Esophagus muscularis mucosa (tissue), 3 donors: ENCODE results near the gene PRRC2B.

Source experiments
- CTCF ChIP-seq, 3 experiments: fragments of 200-600 bp in 2 of 3; fragments of 450-650 bp in 1 of 3; sonication (generic) in 2 of 3; IDR thresholded peaks; one replicate each; pipeline ENCODE4 v1.5.1; 2017 to 2019; ENCODE audit warnings: antibody characterized with exemption in 3 of 3, mild to moderate bottlenecking in 2 of 3, moderate library complexity in 1 of 3
- POLR2A ChIP-seq: fragments of 450-650 bp; IDR thresholded peaks from one replicate; pipeline ENCODE4 v1.6.1; 2017; ENCODE audit warnings: antibody characterized with exemption, moderate library complexity, mild to moderate bottlenecking, low read depth
- POLR2AphosphoS5 ChIP-seq, 2 donors: sonication (generic); formaldehyde crosslinking; IDR thresholded peaks; one replicate each; pipeline ENCODE4 v1.6.1; 2017; ENCODE audit warnings: antibody characterized with exemption in 2 of 2

DNA sequence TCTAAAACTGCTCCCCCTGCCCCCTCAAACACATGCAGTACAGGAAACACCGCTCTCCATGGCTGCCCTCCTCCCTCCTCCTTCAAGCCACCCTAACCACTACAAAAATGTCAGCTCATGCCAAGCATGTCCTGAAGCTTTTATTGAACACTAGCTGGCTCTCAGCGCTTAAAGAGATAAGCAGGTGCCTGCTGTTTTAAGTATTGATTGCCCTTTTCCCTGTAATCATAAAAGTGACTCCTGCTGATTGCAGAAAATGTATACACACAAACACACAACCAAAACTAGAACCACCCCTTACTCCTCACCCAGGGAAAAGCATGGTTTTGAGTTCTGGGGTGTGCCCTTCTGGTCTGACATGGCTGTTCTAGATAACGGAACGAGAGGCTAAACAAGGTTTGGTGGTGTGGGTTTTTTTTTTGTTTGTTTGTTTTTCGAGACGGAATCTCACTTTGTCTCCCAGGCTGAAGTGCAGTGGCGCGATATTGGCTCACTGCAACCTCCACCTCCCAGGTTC, 140.9 kb downstream of the PRRC2B start:
- TF ChIP-seq CTCF (IDR thresholded peaks at IDR 0.05) (no peak), POLR2AphosphoS5 (IDR thresholded peaks at IDR 0.05) (no peak), POLR2A (no peak)
